ENCODE data around the gene ATP6V1E1.
"Not testable (repeated sequence)": the region's sequence is repeated elsewhere in the genome, so short reads cannot be mapped to it uniquely, and the experiment has no call there.

Gene ATP6V1E1

DNA sequence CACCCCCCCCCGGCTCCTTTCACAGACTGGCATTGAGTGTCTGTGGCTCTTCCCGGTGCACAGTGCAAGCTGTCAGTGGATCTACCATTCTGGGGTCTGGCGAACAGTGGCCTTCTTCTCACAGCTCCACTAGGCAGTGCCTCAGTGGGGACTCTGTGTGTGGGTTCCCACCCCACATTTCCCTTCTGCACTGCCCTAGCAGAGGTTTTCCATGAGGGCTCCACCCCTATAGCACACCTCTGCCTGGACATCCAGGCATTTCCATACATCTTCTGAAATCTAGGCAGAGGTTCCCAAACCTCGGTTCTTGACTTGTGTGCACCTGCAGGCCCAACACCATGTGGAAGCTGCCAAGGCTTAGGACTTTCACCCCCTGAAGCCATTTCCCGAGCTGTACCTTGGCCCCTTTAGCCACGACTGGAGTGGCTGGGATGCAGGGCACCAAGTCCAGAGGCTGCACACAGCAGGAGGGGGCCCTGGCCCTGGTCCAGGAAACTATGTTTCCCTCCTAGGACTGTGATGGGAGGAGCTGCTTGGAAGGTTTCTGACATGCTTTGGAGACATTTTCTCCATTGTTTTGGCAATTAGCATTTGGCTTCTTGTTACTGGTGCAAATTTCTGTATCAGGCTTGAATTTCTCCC, 36.0 kb upstream of the ATP6V1E1 start:
- no peak overlapping the region for H3K4me3 ChIP-seq (ENCODE audit: low read depth, low read length)
- TF ChIP-seq CTCF (IDR thresholded peaks at IDR 0.05; ENCODE audit: borderline replicate concordance, insufficient read depth, low read depth, low read length), result no peak

DNA sequence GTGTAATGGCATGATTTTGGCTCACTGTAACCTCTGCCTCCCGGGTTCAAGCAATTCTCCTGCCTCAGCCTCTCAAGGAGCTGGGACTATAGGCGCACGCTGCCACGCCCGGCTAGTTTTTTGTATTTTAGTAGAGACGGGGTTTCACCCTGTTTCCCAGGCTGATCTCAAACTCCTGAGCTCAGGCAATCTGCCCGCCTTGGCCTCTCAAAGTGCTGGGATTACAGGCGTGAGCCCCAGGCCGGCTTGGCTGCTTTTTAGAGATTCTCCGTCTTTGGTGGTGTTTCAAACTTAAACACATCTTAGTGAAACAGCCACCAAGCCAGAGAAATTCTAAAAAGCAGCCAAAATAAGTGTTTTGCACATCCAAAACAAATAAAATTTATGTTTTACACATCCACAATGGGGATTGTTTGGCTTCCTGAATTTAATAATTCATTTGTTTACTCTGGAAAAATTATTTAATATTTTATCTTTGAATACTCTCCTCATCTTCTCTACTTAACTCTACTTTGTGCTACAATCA, 28.4 kb upstream of the ATP6V1E1 start:
- no peak for TF ChIP-seq CTCF (IDR thresholded peaks at IDR 0.05; ENCODE audit: borderline replicate concordance, insufficient read depth, low read depth, low read length)
- no peak overlapping the region for H3K4me3 ChIP-seq (ENCODE audit: low read depth, low read length)

GRCh38 chr22:17655289-17655688, 26.7 kb upstream of the ATP6V1E1 start:
- no peak overlapping the region for H3K4me3 ChIP-seq (ENCODE audit: low read depth, low read length)
- no peak for TF ChIP-seq CTCF (IDR thresholded peaks at IDR 0.05; ENCODE audit: borderline replicate concordance, insufficient read depth, low read depth, low read length)

- no peak overlapping the region for H3K4me3 ChIP-seq (ENCODE audit: low read depth, low read length)
- TF ChIP-seq CTCF (IDR thresholded peaks at IDR 0.05; ENCODE audit: borderline replicate concordance, insufficient read depth, low read depth, low read length), result no peak
These were observed 20.0 kb upstream of the ATP6V1E1 start for GRCh38 chr22:17648569-17648968.

- no peak for TF ChIP-seq CTCF (IDR thresholded peaks at IDR 0.05; ENCODE audit: borderline replicate concordance, insufficient read depth, low read depth, low read length)
- no peak overlapping the region for H3K4me3 ChIP-seq (ENCODE audit: low read depth, low read length)
These were observed 19.4 kb upstream of the ATP6V1E1 start for GRCh38 chr22:17647991-17648390.

- no peak for TF ChIP-seq CTCF (IDR thresholded peaks at IDR 0.05; ENCODE audit: borderline replicate concordance, insufficient read depth, low read depth, low read length)
- H3K4me3 ChIP-seq (ENCODE audit: low read depth, low read length), result no peak overlapping the region
These were observed 18.9 kb upstream of the ATP6V1E1 start for GRCh38 chr22:17647452-17647851.

- not testable (repeated sequence) for H3K4me3 ChIP-seq (ENCODE audit: low read depth, low read length)
These were observed 13.8 kb upstream of the ATP6V1E1 start for GRCh38 chr22:17642357-17642756.

Data from GM12875 (cell line).